ENCODE data around the gene SYNJ2.

Gene SYNJ2

DNA sequence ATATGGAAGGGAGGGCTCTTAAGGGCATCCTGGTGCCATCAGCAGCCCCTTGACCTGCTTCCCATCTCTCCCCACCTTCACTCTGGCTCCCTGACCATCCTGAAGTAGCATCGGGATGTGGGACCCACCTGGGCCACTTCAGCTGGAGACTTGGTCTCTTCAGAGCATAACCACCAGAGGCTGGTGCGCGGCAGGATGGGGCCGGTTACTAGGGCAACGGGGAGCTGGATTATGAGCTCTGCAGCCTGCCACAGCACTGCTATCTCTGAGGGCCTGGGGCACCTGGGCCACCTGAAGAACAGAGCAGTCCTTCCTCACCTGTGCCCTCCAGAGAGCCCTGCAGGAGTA, 79.7 kb downstream of the SYNJ2 start:
- DNase-seq: no peak

DNA sequence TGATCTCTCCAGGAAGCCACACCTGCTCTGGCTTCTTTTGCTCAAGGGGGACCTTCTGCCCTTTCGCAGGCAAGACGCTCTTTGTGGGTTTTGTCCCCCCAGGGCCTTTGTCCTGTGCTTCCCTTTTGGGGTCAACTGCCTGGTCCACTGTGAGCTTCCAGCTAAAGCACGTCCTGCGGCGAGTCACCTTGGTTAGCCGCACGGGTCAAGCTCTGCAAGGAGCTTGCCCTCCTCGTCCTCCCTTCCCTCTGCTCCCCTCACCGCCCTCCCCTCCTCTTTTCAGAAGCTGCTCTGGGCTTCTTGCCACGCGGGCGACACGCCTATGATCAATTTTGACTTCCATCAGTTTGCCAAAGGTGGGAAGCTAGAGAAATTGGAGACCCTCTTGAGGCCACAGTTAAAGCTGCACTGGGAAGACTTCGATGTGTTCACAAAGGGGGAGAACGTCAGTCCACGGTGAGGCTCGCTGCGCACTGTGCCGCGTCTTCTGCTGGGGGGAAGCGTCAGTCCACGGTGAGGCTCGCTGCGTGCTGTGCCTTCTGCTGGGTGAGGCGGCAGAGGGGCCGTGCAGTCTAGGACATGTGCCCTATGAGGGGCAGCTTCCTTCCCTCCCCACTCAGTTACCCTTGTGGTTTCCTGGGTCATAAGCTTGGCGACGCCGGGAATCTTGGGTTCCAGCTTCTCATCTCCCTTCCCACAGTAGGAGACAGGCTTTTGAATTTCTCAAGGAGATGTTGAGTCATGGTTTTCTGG, 80.2 kb downstream of the SYNJ2 start:
- no peak for DNase-seq

DNA sequence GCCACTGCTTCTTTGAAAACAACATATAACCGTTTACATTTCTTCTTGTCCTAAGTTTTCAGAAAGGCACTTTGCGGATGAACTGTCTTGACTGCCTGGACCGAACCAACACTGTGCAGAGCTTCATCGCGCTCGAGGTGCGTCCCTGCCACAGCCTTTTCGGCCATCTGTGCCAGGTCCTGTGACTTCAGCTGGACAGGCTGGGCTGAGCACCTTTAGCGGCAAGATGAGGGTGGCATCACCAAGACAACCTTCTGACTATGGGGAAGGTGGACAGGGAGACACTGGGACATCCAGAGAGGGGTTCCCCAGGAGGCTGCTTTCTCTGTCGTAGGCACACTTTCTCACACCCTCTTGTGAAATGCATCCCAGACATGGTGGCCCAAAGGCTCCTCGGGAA, 82.1 kb downstream of the SYNJ2 start:
- no peak for DNase-seq

DNA sequence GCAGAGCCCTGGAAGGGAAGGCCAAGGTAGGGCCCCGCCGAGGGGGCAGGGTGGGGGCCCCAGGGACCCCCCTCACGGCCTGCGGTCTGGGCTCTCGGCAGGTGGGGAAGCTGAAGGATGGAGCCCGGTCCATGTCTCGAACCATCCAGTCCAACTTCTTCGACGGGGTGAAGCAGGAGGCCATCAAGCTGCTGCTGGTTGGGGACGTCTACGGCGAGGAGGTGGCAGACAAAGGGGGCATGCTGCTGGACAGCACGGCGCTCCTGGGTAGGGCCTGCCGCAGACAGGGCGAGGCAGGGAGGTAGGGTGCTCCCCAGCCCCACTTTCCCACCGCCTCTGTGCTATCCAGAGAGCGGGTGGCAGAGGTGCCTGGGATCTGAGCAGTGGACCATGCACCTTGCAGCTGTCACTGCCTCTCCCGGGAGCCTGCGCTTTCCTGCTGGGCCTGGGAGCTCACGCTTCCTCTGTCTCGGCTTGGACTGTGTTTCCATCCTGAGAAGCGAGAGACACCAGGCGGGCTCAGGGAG, 83.1 kb downstream of the SYNJ2 start:
- DNase-seq: no peak

DNA sequence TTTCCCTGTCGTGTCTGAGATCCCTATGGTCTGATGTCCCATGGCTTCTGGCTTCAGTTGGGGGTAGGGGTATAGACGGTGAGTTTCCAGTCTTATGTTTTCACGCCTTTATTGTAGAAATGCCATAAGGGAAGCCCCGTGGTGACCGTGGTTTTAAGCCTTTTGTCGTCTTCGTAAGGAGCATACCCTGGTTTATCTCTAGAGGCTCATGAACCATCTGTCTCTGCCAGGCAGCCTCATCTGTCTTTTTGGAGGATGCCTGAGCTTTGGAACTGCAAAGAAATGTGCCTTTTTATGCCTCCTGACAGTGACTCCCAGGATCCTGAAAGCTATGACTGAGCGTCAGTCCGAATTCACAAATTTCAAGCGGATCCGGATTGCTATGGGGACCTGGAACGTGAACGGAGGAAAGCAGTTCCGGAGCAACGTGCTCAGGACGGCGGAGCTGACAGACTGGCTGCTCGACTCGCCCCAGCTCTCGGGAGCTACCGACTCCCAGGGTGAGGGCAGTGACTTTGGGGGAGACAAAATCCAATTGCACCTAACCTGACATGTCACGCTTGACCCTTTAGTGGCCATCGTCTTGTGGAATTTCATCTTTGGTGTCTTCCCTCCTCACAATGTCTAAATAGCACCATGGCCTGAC, 84.6 kb downstream of the SYNJ2 start:
- no peak for DNase-seq

DNA sequence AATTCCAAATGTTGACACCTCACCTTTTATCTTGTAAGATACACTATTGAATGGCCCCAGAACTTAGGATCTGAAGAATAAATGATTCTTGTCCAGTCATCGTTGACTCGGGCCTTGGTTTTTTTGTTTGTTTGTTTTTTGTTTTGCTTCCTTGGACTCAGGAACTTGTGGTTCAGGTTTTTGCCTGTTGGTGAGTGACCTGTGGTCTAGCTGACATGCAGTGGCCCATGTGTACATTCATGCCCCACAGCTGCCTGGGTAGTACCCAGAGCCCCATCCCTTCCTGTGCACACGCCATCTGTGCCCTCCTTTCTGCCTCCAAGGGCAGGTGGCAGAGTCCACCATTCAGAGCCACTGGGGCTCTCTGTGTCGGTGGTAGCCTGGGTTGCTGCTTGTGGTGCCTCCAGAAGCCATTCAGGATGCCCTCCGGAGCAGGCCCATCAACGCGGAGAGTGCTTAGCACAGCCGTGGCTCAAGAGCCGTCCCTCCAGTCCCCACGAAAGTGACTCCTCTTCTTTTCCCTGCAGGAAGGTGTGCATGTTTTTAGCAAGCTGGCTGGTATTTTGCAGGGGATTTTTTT, 85.9 kb downstream of the SYNJ2 start:
- DNase-seq: no peak

DNA sequence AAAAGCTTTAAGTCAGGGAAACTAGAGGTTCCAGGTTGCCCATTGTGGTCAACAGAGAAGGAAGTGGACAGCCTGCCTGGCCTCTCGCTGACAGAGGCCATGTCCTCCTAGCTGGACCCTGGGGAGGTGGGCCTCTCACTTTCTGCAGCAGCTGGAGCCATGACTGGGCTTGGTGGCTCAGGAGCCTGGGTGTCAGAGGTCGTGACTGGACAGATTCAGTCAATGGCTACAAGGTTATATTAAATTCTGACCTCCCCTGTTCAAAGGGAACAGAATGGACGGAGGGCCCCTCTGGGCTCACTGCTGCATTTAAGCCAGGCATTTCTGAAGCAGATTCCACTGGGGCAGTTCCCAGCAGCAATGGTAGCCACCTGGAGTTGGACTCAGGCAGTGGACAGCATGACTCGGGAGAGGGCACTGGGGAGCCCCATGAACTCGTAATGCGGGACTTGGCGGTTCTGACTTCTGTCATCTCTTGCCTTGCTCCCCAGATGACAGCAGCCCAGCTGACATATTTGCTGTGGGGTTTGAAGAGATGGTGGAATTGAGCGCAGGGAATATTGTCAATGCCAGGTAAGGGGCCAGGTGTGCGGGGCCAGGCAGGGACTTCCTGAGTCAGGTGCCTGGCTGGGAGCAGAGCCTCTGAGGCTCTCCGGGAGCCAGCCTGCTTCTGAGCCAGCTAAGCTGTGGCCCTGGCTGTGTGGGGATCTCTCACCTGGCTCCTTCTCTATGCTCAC, 86.7 kb downstream of the SYNJ2 start:
- DNase-seq: no peak

DNA sequence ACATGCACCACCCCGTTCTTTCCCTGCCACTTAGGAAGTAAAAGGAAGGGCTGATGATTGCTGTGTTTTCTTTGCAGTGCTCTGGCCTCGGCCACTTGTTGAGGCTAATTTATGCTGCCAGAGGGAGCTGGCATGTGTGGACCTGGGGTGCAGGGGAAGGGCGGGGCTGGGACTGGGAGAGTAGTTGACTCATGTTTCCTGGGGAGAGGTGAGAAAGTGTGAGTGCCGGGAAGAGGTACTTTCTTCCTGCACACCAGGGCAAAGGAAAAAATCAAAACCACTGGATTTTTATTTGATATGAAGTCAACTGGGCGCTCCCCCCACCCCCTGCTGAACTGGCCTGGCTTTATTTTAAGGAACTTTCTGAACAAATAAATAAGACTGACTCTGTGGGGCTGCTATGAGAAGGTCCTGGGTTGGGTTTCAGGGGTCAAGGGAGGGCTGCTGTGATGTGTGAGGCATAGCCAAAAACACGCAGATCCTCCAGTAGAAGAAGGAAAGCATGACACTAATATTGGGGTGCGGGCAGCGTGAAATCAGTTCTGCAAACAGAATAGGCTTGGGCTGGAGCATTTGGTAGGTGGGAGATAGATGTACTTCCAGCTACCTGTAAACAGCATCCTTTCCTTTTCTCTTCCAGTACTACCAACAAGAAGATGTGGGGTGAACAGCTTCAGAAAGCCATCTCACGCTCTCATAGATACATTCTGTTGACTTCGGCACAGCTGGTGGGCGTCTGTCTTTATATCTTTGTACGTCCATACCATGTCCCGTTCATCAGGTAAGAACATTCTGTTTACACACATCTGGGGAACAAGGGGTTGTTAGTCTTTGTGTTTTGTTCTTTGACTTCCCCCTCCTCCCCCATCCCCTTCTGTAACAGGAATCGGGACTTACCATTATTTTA, 87.5 kb downstream of the SYNJ2 start:
- DNase-seq: no peak

DNA sequence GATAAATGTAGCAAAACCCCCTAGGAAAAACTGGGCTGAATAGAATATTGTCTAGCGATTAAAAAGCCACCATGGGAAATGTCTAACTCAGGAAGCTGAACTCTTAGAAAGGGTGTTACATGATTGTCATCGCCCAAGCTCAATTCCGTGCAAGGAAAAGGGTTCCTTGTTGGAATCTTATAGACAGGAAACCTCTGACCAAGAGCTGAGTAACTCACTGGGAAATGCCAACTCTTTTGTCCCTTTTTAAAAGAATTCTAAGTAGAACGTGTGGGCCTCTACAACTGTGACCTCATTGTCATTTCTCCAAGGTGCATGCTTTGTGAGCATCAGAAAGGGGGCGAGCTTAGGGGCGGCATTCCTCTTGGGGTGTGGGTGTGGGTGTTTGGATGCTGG, 88.1 kb downstream of the SYNJ2 start:
- DNase-seq: no peak

DNA sequence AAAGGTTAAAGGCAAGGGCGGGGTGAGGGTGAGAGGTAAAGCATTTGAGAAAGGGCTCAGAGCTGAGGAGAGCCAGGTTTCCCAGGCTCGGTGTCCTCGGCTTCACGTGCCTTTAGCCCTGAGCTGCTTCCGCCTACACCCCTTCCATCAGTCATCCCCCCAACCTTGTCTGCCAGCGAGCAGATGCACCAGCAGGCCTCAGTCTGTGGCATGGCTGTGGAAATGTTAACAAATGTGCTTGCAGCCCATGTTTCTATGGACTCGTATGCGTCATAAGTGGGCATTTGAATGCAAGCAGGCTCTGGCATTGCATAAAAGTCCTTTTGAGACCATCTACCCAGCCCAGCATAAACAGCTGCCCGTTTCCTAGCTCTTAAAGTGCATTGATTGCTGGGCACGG, 88.8 kb downstream of the SYNJ2 start:
- no peak for DNase-seq

DNA sequence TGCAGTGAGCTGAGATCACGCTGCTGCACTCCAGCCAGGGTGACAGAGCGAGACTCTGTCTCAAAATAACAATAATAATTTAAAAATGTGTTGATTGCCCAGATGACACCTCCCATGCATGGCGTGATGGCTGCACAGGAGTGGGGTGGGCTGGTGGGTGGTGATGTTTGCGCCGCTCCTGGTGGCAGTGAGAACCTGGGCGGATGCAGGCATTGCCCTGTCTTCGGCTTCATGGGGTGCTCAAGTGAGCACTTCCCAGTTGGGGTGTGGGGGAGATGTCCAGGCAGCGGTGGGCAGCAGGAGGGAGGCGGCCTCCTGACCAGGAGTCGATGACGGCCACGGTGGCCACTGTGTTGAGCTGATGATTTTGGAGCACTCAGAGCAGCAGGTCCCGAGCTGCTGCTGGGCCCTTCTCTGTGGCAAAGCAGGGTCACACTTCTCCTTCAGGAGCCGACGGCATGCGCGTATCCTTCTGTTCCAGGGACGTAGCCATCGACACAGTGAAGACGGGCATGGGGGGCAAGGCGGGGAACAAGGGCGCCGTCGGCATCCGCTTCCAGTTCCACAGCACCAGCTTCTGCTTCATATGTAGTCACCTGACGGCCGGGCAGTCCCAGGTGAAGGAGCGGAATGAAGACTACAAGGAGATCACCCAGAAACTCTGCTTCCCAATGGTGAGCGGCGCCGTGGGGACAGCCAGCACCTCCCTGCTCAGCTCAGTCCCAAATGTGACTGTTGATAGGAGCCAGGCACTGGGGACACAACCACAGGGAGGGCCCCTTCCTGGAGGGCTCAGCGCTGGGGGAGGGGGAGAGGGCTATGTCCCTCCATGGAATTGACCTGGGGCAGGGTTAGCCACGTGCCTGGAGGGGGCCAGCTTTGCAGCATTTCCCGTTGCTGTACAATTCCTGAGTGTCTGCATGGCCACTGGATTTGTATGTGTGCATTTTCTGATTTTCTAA, 89.7 kb downstream of the SYNJ2 start:
- no peak for DNase-seq

DNA sequence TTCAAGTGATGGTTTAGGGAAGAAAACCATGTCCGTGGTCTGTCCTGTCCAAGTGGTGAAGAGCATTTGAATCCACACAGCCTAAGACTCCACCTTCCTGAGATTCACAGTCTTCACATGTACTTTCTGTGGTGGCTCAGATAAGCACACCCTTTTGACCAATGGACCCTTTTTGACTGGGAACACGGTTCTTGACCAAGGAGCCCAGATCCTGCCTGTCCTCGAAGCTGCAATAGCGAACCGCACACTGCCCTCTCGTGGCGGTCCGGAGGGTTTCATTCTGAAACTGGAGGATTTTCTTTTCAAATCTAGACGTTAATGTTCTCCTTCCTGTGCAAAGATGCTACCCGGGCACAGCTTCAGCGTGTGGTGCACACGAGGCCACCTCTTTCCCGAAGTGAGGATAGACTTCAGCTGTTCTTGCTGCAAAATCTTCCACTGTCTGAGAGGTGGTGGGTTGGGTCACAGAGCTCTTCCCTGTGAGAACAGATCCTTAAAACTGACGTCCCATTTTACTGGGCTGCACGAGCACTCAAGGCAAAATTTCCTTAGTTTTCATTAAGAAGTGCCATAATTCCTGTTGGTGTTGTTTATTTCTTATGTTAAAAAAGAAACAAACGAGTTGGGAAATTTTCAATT, 90.5 kb downstream of the SYNJ2 start:
- DNase-seq: peak in 1 of 2 experiments; percentile 56

DNA sequence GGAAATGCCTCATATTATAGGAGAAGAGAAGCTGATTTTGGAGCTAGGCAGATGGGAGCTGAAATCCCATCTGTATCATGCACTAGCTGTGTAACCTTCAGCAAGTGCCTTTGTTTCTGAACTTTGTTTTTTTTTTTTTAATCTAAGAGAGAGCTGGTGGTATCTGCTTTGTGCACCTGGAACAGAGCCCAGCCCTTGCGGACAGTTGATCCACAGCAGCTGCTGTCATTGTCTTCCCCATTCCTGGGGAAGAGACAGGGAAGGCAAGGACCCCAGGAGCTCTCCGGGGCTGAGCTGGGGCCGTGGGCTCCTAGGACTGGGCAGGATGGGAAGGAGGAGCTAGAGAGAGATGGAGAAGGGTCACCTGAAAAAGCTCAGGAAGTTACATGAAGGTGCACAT, 92.1 kb downstream of the SYNJ2 start:
- DNase-seq: no peak

DNA sequence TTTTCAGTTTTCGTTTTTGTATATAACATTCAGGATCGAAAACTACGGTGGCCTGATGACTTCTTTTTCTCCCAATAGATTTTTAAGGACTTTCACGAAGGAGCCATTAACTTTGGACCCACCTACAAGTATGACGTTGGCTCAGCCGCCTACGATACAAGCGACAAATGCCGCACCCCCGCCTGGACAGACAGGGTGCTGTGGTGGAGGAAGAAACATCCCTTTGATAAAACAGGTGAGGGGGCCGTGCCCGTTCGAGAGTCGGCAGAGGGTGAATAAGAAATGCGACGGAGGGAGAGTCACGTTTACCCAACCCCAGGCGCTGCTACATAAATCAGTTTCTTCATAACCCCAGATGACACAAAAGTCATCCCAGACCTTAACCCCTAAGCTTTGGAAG, 94.9 kb downstream of the SYNJ2 start:
- DNase-seq: no peak

DNA sequence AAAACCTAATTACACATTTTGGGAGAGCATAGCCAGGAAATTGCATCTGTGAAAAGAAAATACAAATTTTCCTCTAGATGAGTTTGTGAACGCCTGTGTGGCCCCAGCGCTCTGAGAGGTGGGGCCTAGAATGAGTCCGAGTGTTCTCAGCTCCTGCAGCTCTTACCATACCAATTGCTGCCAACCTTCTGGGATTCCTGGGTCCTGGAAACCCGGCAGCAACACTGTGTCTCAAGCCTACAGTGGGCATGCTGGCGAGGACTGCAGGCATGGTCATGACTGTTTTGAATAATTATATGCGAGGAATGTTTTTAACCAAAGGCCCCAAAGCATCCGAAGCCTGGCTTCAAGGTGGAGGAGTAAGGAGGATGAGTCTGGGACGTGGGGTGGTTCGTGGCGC, 96.0 kb downstream of the SYNJ2 start:
- DNase-seq: no peak

DNA sequence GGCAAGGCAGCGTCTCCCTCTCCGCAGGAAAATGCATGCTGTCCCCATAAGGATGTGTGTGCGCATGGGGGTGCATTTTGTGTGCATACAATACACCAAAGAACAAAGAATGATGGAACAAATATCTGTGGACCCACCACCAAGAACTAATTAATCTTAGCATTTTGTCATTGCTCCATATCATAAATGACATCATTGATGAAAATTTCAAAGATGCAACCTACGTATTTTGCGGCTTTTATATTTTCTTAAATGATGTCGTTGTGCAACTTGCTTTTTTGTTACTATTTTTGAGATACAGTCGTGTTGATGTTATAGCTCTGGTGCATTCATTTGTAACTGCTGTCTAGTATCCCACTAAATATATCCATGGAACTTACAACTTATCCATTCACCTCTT, 96.7 kb downstream of the SYNJ2 start:
- no peak for DNase-seq

DNA sequence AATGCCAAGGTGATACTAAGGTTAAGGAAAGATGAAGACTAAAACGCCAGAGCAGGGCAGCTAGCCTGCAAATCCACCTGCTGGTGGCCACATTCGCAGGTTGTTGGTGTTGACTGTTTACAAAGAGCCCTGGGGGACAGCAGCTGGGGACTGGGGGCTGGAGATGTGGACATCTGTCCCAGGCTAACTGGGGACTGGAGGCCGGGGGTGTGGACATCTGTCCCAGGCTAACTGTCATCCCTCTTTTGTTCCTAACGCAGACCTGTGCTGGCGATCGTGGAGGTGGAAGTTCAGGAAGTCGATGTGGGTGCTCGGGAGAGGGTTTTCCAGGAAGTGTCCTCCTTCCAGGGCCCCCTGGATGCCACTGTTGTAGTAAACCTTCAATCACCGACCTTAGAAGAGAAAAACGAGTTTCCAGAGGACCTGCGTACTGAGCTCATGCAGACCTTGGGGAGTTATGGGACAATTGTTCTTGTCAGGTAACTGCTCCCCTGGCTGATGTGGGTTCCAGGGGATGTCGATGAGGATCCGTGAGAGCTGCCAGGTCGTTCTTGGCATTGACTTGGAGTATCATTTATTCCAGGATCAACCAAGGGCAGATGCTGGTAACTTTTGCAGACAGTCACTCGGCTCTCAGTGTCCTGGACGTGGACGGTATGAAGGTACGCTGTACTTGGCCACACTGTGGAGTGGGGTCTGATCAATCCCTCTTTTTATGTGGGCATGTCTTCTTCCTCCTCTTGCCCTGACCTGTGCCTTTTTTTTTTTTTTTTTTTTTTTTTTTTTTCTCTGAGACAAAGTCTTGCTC, 99.4 kb downstream of the SYNJ2 start:
- DNase-seq: no peak

DNA sequence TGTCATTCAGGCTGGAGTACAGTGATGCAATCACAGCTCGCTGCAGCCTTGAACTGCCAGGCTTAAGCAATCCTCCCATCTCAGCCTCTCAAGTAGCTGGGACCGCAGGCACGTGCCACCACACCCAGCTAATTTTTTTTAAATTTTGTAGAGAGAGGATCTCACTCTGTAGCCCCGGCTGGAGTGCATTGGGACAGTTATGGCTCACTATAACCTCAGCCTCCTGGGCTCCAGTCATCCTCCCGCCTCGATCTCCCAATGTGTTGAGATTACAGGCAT, 99.9 kb downstream of the SYNJ2 start:
- no peak for DNase-seq

DNA sequence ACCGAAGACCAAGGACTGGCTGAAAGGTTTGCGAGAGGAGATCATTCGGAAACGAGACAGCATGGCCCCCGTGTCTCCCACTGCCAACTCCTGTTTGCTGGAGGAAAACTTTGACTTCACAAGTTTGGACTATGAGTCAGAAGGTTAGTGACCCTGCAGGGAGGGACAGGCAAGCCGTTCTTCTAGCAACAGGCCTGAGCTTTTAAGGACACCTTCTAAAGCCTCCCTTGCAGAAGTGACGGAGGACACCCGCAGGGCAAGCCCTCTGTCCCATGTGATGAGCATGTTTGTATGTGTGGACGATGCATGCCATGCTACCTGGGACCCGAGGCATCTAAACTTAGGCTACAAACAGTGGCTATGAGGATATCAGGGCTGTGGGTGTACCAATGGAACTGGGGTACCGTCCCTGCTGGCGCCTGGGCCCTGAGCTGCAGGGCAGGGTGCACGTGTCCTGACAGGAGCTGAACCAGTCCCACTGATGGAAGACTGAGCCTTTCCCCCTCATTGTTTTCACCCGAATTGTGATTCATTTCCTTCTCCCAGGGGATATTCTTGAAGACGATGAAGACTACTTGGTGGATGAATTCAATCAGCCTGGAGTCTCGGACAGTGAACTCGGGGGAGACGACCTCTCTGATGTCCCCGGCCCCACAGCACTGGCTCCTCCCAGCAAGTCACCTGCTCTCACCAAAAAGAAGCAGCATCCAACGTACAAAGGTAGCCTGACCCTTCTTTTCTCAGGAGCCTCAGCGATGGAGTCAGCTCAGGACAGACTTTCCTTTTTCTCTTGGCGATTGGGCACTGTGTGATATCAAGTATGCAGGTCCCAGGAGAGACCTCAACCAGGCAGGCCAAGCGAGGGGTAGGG, 102.0 kb downstream of the SYNJ2 start:
- no peak for DNase-seq
